Duodenal mucosa (tissue), 2 donors: ENCODE results near the gene CDK5RAP3.
"Not testable (repeated sequence)": the region's sequence is repeated elsewhere in the genome, so short reads cannot be mapped to it uniquely, and the experiment has no call there.

ENCODE experiments used
- H3K27ac ChIP-seq: one replicate; pipeline ENCODE4 v1.7.0; 2013; ENCODE audit warnings: low read depth, low read length
- H3K27me3 ChIP-seq, 2 donors: one replicate each; pipeline ENCODE4 v1.7.0; 2013; ENCODE audit warnings: low read length in 2 of 2, control low read depth in 1 of 2; ENCODE audit not compliant: insufficient read depth in 2 of 2, control insufficient read depth in 1 of 2
- H3K36me3 ChIP-seq, 2 donors: one replicate each; pipeline ENCODE4 v1.7.0; 2013; ENCODE audit warnings: low read length in 2 of 2, control low read depth in 1 of 2; ENCODE audit not compliant: insufficient read depth in 2 of 2, control insufficient read depth in 1 of 2
- H3K4me1 ChIP-seq, 2 donors: one replicate each; pipeline ENCODE4 v1.7.0; 2013; ENCODE audit warnings: low read length in 2 of 2, control low read depth in 1 of 2; ENCODE audit not compliant: insufficient read depth in 2 of 2, control insufficient read depth in 1 of 2
- H3K4me3 ChIP-seq, 2 donors: one replicate each; pipeline ENCODE4 v1.7.0; 2013; ENCODE audit warnings: low read length in 2 of 2, low read depth in 1 of 2
- H3K9ac ChIP-seq, 2 donors: one replicate each; pipeline ENCODE4 v1.7.0; 2013; ENCODE audit warnings: low read length in 2 of 2, low read depth in 1 of 2
- H3K9me3 ChIP-seq, 2 donors: one replicate each; pipeline ENCODE4 v1.7.0; 2013; ENCODE audit warnings: low read length in 2 of 2, control low read depth in 1 of 2; ENCODE audit not compliant: control insufficient read depth in 1 of 2

CDK5RAP3 gene

DNA sequence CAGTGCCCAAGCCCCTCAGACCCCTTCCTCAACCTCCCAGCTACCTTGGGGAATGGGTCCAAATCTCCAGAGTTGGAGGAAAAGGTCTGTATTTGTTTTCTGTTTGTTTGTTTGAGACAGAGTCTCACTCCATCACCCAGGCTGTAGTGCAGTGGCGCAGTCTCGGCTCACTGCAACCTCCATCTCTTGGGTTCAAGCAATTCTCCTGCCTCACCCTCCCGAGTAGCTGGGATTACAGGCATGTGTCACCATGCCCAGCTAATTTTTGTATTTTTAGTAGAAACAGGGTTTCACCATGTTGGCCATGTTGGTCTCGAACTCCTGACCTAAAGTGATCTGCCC lies 46.9 kb downstream of the CDK5RAP3 start:
- not testable (repeated sequence) for H3K4me3 ChIP-seq, H3K9me3 ChIP-seq, H3K27ac ChIP-seq, H3K9ac ChIP-seq, H3K4me1 ChIP-seq, H3K36me3 ChIP-seq
- peaks cover 25 to 26% of the 10 kb centered on the region in 2 donors for H3K27me3 ChIP-seq

DNA sequence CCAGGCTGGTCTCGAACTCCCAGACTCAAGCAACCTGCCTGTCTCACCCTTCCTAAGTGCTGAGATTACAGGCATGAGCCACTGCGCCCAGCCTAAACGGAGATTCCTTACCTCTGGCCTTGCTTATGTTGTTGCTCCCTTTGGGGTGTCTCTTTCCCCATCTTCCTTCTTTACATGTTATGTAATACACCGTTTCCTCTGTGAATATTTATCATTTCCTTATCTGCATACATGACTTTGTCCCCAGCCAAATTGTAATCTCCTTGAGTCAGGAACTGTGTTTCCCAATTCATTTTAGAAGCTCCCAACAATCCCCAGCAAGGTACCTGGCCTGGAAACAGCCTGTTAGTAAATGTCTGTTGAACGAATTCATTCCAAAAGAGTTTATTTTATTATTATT lies 51.0 kb downstream of the CDK5RAP3 start:
- no peak overlapping the region for H3K9ac ChIP-seq
- no peaks in the 10 kb centered on the region for H3K36me3 ChIP-seq
- peaks cover 31 to 35% of the 10 kb centered on the region in 2 donors for H3K4me1 ChIP-seq
- peaks cover 11 to 17% of the 10 kb centered on the region in 2 donors for H3K27me3 ChIP-seq
- no peak overlapping the region for H3K27ac ChIP-seq
- H3K4me3 ChIP-seq: no peak overlapping the region
- no peaks in the 10 kb centered on the region for H3K9me3 ChIP-seq

DNA sequence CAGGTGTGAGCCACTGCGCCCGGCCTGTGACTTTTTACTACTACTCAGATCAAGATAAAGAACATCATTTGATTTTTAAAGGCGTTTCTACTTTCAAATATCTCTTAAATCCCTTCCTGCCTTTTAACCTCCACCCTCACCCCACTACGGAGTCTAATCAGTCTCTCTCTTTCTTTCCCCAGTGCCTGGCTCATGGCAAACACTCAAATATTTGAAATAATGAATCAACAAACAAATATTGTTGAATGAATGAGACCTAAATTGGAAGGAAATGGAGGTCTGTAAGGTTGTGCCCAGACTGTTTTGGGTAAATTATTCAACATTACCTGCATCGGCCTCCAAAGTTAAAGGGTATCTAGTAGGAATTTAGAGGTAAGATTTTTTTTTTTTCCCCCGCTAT lies 52.0 kb downstream of the CDK5RAP3 start:
- no peaks in the 10 kb centered on the region for H3K36me3 ChIP-seq
- H3K9ac ChIP-seq: no peak overlapping the region
- H3K27ac ChIP-seq: no peak overlapping the region
- H3K9me3 ChIP-seq: no peaks in the 10 kb centered on the region
- H3K4me3 ChIP-seq: no peak overlapping the region
- peaks cover 31 to 37% of the 10 kb centered on the region in 2 donors for H3K4me1 ChIP-seq
- H3K27me3 ChIP-seq: peaks cover 11 to 17% of the 10 kb centered on the region in 2 donors

DNA sequence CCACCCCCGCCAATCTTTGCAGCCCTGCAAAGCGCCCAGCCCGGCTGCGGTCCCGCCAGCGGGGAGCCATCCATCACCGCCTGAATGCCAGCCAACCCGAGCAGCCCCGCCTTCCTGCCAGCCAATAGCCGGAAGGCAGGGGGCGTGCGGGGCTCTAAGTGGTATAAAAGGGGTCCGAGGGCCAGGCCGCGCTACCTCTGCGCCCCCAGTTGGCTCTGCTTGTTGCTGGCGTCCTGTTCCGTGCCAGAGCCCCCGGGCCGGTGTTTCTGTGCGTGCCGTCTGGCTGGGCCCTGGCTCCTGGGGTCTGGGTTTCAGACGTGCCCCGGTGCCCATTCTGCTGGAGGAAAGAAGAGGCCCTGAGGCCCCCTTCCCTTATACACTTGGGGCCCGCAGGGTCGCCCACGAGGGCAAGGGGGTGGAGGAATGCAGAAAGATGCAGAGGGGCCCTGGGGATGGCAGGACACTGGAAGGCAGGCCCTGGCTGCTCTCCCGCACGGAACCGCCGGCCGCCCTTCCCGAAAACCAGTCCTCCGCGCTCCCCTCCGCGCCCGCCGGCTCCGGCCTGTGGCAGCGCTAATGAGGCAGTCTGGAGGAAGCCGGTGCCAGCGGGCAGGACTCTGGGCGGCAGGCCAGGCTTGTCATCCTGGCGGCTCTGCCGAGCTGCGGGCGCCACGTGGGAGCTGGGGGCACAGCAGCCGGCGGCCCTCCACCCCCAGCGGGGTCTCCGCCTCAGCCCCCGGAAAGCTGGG lies 52.7 kb downstream of the CDK5RAP3 start:
- Histone ChIP-seq H3K4me3 (peak overlapping the region; percentile 71 to 76), H3K9ac (peak overlapping the region in 1 of 2 donors; percentile 25), H3K36me3 (no peaks in the 10 kb centered on the region), H3K27ac (no peak overlapping the region), H3K4me1 (peaks cover 31 to 37% of the 10 kb centered on the region in 2 donors), H3K9me3 (no peaks in the 10 kb centered on the region), H3K27me3 (peaks cover 11 to 17% of the 10 kb centered on the region in 2 donors)

DNA sequence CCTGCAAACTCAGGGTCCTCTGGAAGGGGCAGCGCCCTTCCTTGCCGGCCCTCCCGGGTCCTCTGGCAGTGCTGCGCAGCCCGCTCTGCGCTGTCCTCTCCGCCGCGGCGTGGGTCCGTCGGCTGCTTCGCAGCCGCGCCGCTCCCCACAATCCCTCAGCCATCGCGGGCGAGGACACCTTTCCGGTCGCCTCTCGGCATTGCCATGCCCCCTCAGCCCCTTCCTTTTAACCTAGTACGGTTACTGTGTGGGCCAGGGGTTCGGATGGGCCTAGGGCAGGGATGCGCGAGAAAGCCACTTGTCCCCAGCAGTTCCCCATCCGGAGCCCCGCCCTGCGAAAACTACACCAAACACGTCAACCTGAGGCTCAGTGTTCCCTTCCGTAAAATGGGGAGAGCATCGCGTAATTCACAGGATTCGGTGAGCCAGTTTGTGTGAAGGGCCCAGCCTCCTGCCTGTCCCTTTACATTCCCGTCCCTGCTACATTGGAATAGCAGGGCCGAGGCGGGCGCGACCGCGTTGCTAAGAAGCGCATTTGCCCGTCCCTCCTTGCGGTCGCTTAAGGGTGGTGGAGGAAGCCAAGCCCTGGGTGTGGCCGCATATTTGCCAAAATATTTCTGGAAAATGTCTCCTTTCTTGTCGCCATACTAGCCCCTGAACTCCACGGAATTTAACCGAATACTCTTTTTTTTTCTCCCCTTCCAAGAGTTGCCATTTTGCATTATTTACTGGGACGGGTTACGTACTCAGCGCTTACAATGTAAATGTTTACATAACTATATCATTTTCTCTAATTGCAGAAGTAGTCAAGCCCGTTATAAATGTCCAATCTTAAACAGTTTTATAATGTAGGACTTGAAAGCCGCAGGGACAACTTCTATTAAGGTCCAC lies 53.5 kb downstream of the CDK5RAP3 start:
- Histone ChIP-seq H3K9me3 (no peaks in the 10 kb centered on the region), H3K27ac (no peak overlapping the region), H3K36me3 (no peaks in the 10 kb centered on the region), H3K27me3 (peaks cover 11 to 17% of the 10 kb centered on the region in 2 donors), H3K4me3 (peak overlapping the region; percentile 71 to 76), H3K4me1 (peaks cover 31 to 37% of the 10 kb centered on the region in 2 donors), H3K9ac (peak overlapping the region in 1 of 2 donors; percentile 20)

DNA sequence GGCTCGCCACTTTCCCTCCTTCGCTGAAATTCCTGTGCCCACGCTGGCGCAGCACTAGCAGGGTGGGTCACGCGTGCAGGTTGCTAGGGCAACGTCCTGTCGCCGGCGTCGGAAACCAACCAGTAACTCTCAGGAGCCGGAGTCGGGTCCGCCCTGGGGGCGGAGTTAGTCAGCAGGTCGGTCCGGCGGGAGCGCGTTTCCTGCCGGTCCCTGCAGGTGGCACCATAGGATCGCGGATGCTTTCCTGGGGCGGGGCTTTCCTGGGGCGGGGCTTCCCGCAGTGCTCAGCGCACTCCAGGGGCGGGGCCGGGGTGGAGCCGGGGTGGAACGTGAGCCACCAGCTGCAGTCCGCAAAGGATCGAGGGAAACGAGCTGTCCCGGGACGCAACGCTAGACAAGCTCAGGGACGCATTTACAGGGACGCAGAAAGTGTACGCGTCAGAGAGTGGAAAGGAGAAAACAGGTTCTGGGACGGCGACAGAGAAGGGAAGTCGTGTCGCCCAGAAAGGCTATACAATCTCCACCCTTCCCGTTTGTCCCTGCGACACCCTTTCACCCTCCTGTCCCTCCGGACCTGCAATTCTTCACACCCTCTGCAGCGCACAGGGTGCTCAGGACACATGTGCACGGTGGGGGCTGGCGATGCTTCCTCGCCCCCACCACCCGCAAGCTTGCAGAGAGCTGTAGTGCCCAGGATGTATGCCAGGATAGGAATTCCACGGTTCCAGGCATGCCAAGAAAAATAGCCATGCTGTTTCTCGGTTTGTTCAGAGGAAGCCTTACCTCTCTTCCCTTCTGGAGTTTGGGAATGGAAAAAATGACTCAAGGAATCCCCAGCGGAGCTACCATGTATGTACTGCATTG lies 54.4 kb downstream of the CDK5RAP3 start:
- peaks cover 11 to 17% of the 10 kb centered on the region in 2 donors for H3K27me3 ChIP-seq
- peak overlapping the region; percentile 78 to 84 for H3K4me3 ChIP-seq
- H3K9me3 ChIP-seq: no peaks in the 10 kb centered on the region
- H3K27ac ChIP-seq: no peak overlapping the region
- H3K36me3 ChIP-seq: no peaks in the 10 kb centered on the region
- H3K9ac ChIP-seq: peak overlapping the region; percentile 24 to 74
- H3K4me1 ChIP-seq: peaks cover 31 to 37% of the 10 kb centered on the region in 2 donors

- Histone ChIP-seq H3K9ac (peak overlapping the region; percentile 2 to 24), H3K9me3 (no peaks in the 10 kb centered on the region), H3K4me3 (peak overlapping the region; percentile 78 to 84), H3K27me3 (peaks cover 9 to 17% of the 10 kb centered on the region in 2 donors), H3K4me1 (peaks cover 31 to 37% of the 10 kb centered on the region in 2 donors), H3K36me3 (no peaks in the 10 kb centered on the region), H3K27ac (no peak overlapping the region)
Measured at GRCh38 chr17:48025904-48026501, 55.1 kb downstream of the CDK5RAP3 start.

DNA sequence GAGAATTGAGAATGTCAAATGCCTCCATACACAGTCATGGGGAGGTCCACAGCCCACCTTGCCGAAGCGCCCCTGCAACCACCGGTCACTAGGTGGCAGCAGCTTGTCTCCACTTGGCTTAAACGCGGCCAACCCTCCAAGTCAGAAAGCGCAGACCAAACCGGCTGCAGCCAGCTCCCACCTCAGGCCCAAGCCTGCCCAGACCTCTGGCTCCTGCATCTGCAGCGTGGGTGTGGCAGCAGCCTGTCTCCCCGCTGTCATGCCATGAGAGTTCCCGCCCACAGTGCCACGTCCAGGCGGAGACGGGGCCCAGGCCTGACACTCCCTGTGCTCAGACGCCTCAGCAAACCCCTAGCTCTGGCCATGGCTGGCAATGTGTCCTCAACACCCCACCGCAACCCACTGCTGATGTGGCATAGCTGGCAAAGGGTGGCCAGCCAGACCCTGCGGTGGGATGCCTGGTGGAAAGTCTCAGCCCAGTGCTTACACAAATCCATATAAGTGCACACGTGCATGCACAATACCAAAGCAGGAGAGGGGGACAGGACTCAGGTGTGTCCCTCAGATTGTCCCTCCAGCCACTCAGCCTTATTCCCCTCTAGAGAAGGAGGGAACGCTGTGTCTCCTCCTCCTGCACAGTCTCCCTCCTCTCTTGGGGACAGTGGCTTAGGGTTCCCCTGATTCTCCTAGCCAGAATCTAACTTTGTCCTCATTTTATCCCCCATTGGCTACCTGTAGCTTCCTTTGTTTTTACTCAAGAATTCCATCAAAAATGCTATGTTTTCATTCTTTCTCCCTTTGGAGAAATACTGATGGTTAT lies 55.8 kb downstream of the CDK5RAP3 start:
- H3K27me3 ChIP-seq: peaks cover 9 to 17% of the 10 kb centered on the region in 2 donors
- H3K4me1 ChIP-seq: peaks cover 31 to 37% of the 10 kb centered on the region in 2 donors
- H3K4me3 ChIP-seq: no peak overlapping the region
- H3K36me3 ChIP-seq: no peaks in the 10 kb centered on the region
- H3K27ac ChIP-seq: no peak overlapping the region
- H3K9ac ChIP-seq: peak overlapping the region in 1 of 2 donors; percentile 2
- no peaks in the 10 kb centered on the region for H3K9me3 ChIP-seq
